Stomach (tissue), 9 donors: Measurements from ENCODE around the gene FAM131A. TPM values are rescaled to one million over a fixed set of nuclear protein-coding genes. Genes with fewer than 3 reads are reported as not detected.

Experiments used
- DNase-seq, 2 donors: peaks; one replicate each; pipeline versions ENCODE4 v3.0.0 to v3.0.0-alpha.2; 2013 to 2019
- H3K27ac ChIP-seq, 5 donors: fragments of 200-600 bp in 4 of 5; sonication (generic) in 4 of 5; one replicate each; pipeline ENCODE4 v1.5.1; 2013 to 2019; ENCODE audit warnings: mild to moderate bottlenecking in 1 of 5, moderate library complexity in 1 of 5
- H3K27me3 ChIP-seq, 3 donors: fragments of 200-600 bp; sonication (generic); one replicate each; pipeline ENCODE4 v1.5.1; 2017 to 2019; ENCODE audit warnings: mixed run types in 1 of 3
- H3K36me3 ChIP-seq, 4 donors: fragments of 200-600 bp; sonication (generic); 1 replicate in 3 of 4; 2 replicates in 1 of 4; pipeline ENCODE4 v1.5.1; 2016 to 2019
- H3K4me1 ChIP-seq, 4 donors: fragments of 200-600 bp; sonication (generic); one replicate each; pipeline ENCODE4 v1.5.1; 2016 to 2019
- H3K4me3 ChIP-seq, 4 donors: fragments of 200-600 bp; sonication (generic) in 3 of 4; one replicate each; pipeline ENCODE4 v1.5.1; 2016 to 2019; ENCODE audit warnings: mild to moderate bottlenecking in 1 of 4
- H3K9me3 ChIP-seq, 4 donors: fragments of 200-600 bp; sonication (generic); one replicate each; pipeline ENCODE4 v1.5.1; 2016 to 2019
- CTCF ChIP-seq, 7 experiments: fragments of 450-650 bp in 4 of 7; fragments of 200-600 bp in 3 of 7; sonication (generic) in 3 of 7; IDR thresholded peaks; one replicate each; pipeline ENCODE4 v1.5.1; 2016 to 2019; ENCODE audit warnings: antibody characterized with exemption in 7 of 7, control low read depth in 2 of 7, mild to moderate bottlenecking in 1 of 7
- EP300 ChIP-seq: sonication (generic); formaldehyde crosslinking; IDR thresholded peaks from one replicate; pipeline ENCODE4 v1.6.1; 2017; ENCODE audit warnings: antibody characterized with exemption
- POLR2A ChIP-seq, 4 donors: fragments of 450-650 bp; IDR thresholded peaks; one replicate each; pipeline ENCODE4 v1.6.1; 2016; ENCODE audit warnings: antibody characterized with exemption in 4 of 4, control low read depth in 2 of 4, mild to moderate bottlenecking in 1 of 4, moderate library complexity in 1 of 4
- POLR2AphosphoS5 ChIP-seq, 3 donors: sonication (generic); formaldehyde crosslinking; IDR thresholded peaks; one replicate each; pipeline ENCODE4 v1.6.1; 2016; ENCODE audit warnings: antibody characterized with exemption in 3 of 3
- WGBS, 5 donors: extraction: QIAGEN DNeasy Blood & Tissue Kit in 3 of 5; methylation state at CpG; one replicate each; pipeline versions ENCODE4 v1.1.5 to v1.1.7; 2013 to 2018; 5-methylcytosine and 5-hydroxymethylcytosine counted together
- intact Hi-C: fragments of 100-400 bp; cut with DNase I; formaldehyde crosslinking; loops from one replicate; pipeline ENCODE4 v1.15.1; 2023; ENCODE audit warnings: low total_unique reads
- polyA plus RNA-seq, 3 donors: library from polyadenylated mRNA; stranded (reverse); fragments of 200-250 nt; gene quantifications; one replicate each; pipeline ENCODE4 v1.2.3, GENCODE V29; 2013
- total RNA-seq, 5 donors: library from RNA; depleted of rRNA; stranded (reverse); fragments of >200 nt; gene quantifications; one replicate each; pipeline versions ENCODE4 v1.1.0 to v1.2.3, GENCODE V29; 2014 to 2016
- donor health status: healthy with polysubstance abuse.
- donor health status: Bipolar disorder and iron deficiency.
- donor health status: healthy.

Gene FAM131A
- total and polyA plus RNA-seq, 8 donors = 1.8 to 73.2 (median 12.8) TPM

GRCh38 chr3:184368586-184369183 is 31.3 kb downstream of the FAM131A start:
- no peaks in the 10 kb centered on the region for H3K9me3 ChIP-seq
- H3K36me3 ChIP-seq = peaks cover 18 to 60% (median 51%) of the 10 kb centered on the region in 4 donors
- no peak for TF ChIP-seq POLR2AphosphoS5 (IDR thresholded peaks at IDR 0.05)
- TF ChIP-seq POLR2A (IDR thresholded peaks at IDR 0.05) = no peak
- no peak for TF ChIP-seq CTCF (IDR thresholded peaks at IDR 0.05)
- H3K4me3 ChIP-seq = no peak overlapping the region
- H3K27ac ChIP-seq = peak overlapping the region in 3 of 5 donors; percentile 49 to 59 (median 50)
- peaks cover 17 to 68% (median 50%) of the 10 kb centered on the region in 4 donors for H3K4me1 ChIP-seq
- WGBS, 5 donors = 29 to 55% (median 32%) methylated on average over 3 of the region's 3 CpGs
- peak in 1 of 2 donors; percentile 66 for DNase-seq
- H3K27me3 ChIP-seq = no peaks in the 10 kb centered on the region
- intact Hi-C loops = no loop called here

GRCh38 chr3:184371570-184372018 is 34.2 kb downstream of the FAM131A start:
- WGBS, 5 donors = 37 to 47% (median 42%) methylated on average over 5 of the region's 5 CpGs
- TF ChIP-seq CTCF (IDR thresholded peaks at IDR 0.05) (peak in 5 of 7 experiments; percentile 87 to 97 (median 93)), POLR2AphosphoS5 (IDR thresholded peaks at IDR 0.05) (peak in 2 of 3 donors; percentile 37 to 88), EP300 (no peak)
- Histone ChIP-seq H3K4me1 (peaks cover 6 to 42% (median 29%) of the 10 kb centered on the region in 4 donors), H3K27me3 (peaks cover 0 to 7% (median 0%) of the 10 kb centered on the region in 3 donors), H3K4me3 (no peak overlapping the region), H3K9me3 (no peaks in the 10 kb centered on the region), H3K36me3 (peaks cover 12 to 41% (median 37%) of the 10 kb centered on the region in 4 donors), H3K27ac (no peak overlapping the region)
- DNase-seq = peak; percentile 87 to 94
- intact Hi-C loops = loop anchor here (10.0 kb wide), 1 partner anchor 143 kb away; no protein-coding TSS in a partner anchor

- intact Hi-C loops = loop anchor here (10.0 kb wide), 1 partner anchor 142 kb away; no protein-coding TSS in a partner anchor
- peaks cover 12 to 34% (median 29%) of the 10 kb centered on the region in 4 donors for H3K36me3 ChIP-seq
- H3K4me3 ChIP-seq = no peak overlapping the region
- H3K27ac ChIP-seq = no peak overlapping the region
- TF ChIP-seq POLR2AphosphoS5 (IDR thresholded peaks at IDR 0.05) (no peak), CTCF (IDR thresholded peaks at IDR 0.05) (no peak)
- no peak for DNase-seq
- peaks cover 8 to 39% (median 28%) of the 10 kb centered on the region in 4 donors for H3K4me1 ChIP-seq
- peaks cover 0 to 13% (median 0%) of the 10 kb centered on the region in 3 donors for H3K27me3 ChIP-seq
- H3K9me3 ChIP-seq = no peaks in the 10 kb centered on the region
- WGBS, 5 donors = 72 to 78% (median 75%) methylated on average over 8 of the region's 8 CpGs
These were observed 35.0 kb downstream of the FAM131A start for GRCh38 chr3:184372296-184372821.

GRCh38 chr3:184372911-184373310 is 35.5 kb downstream of the FAM131A start:
- intact Hi-C loops = loop anchor here (10.0 kb wide), 1 partner anchor 142 kb away; no protein-coding TSS in a partner anchor
- H3K9me3 ChIP-seq = no peaks in the 10 kb centered on the region
- peaks cover 0 to 18% (median 0%) of the 10 kb centered on the region in 3 donors for H3K27me3 ChIP-seq
- H3K27ac ChIP-seq = no peak overlapping the region
- H3K36me3 ChIP-seq = peaks cover 7 to 28% (median 24%) of the 10 kb centered on the region in 4 donors
- WGBS, 5 donors = 57 to 75% (median 65%) methylated on average over 4 to 5 of the region's 5 CpGs
- H3K4me1 ChIP-seq = peaks cover 13 to 42% (median 33%) of the 10 kb centered on the region in 4 donors
- DNase-seq = no peak
- no peak overlapping the region for H3K4me3 ChIP-seq
- TF ChIP-seq CTCF (IDR thresholded peaks at IDR 0.05) = no peak
- TF ChIP-seq POLR2A (IDR thresholded peaks at IDR 0.05) = no peak
- TF ChIP-seq POLR2AphosphoS5 (IDR thresholded peaks at IDR 0.05) = no peak
- TF ChIP-seq EP300 = no peak
